ENCODE results near the gene CSMD2.
"Not testable (repeated sequence)": the region's sequence is repeated elsewhere in the genome, so short reads cannot be mapped to it uniquely, and the experiment has no call there.

CSMD2 gene

GRCh38 chr1:33529957-33530356 is 635.1 kb downstream of the CSMD2 start:
- peaks cover 8% of the 10 kb centered on the region for H3K27me3 ChIP-seq (ENCODE audit: control insufficient read depth, insufficient read depth, low read length)

GRCh38 chr1:33527934-33528333 is 637.1 kb downstream of the CSMD2 start:
- Histone ChIP-seq H3K4me1 (ENCODE audit: control insufficient read depth, insufficient read depth, low read length) (no peaks in the 10 kb centered on the region), H3K4me3 (ENCODE audit: low read length) (no peak overlapping the region), H3K9ac (ENCODE audit: low read depth, low read length) (no peak overlapping the region), H3K36me3 (ENCODE audit: insufficient read depth, low read length) (no peaks in the 10 kb centered on the region), H3K27me3 (ENCODE audit: control insufficient read depth, insufficient read depth, low read length) (peaks cover 4% of the 10 kb centered on the region), H3K9me3 (replicated peaks; ENCODE audit: low read length) (no peaks in the 10 kb centered on the region), H3K4me2 (ENCODE audit: low read length) (no peak overlapping the region)

More at GRCh38 chr1:33529957-33530356, 635.1 kb downstream of the CSMD2 start:
- H3K36me3 ChIP-seq (ENCODE audit: insufficient read depth, low read length) = no peaks in the 10 kb centered on the region
- H3K4me3 ChIP-seq (ENCODE audit: low read length) = no peak overlapping the region
- no peak overlapping the region for H3K4me2 ChIP-seq (ENCODE audit: low read length)
- no peaks in the 10 kb centered on the region for H3K9me3 ChIP-seq (replicated peaks; ENCODE audit: low read length)
- H3K4me1 ChIP-seq (ENCODE audit: control insufficient read depth, insufficient read depth, low read length) = no peaks in the 10 kb centered on the region
- H3K9ac ChIP-seq (ENCODE audit: low read depth, low read length) = no peak overlapping the region

GRCh38 chr1:33524586-33524985 is 640.4 kb downstream of the CSMD2 start:
- H3K36me3 ChIP-seq (ENCODE audit: insufficient read depth, low read length) = no peaks in the 10 kb centered on the region
- no peak overlapping the region for H3K9ac ChIP-seq (ENCODE audit: low read depth, low read length)
- no peaks in the 10 kb centered on the region for H3K27me3 ChIP-seq (ENCODE audit: control insufficient read depth, insufficient read depth, low read length)
- H3K4me2 ChIP-seq (ENCODE audit: low read length) = no peak overlapping the region
- H3K4me1 ChIP-seq (ENCODE audit: control insufficient read depth, insufficient read depth, low read length) = no peaks in the 10 kb centered on the region
- no peak overlapping the region for H3K4me3 ChIP-seq (ENCODE audit: low read length)
- H3K9me3 ChIP-seq (replicated peaks; ENCODE audit: low read length) = no peaks in the 10 kb centered on the region

GRCh38 chr1:33519240-33519884 is 645.7 kb downstream of the CSMD2 start:
- peaks cover 3% of the 10 kb centered on the region for H3K27me3 ChIP-seq (ENCODE audit: control insufficient read depth, insufficient read depth, low read length)

GRCh38 chr1:33517596-33518250 is 647.3 kb downstream of the CSMD2 start:
- Histone ChIP-seq H3K4me3 (ENCODE audit: low read length) (no peak overlapping the region), H3K9ac (ENCODE audit: low read depth, low read length) (no peak overlapping the region), H3K9me3 (replicated peaks; ENCODE audit: low read length) (no peaks in the 10 kb centered on the region), H3K27me3 (ENCODE audit: control insufficient read depth, insufficient read depth, low read length) (peaks cover 3% of the 10 kb centered on the region), H3K36me3 (ENCODE audit: insufficient read depth, low read length) (no peaks in the 10 kb centered on the region), H3K4me1 (ENCODE audit: control insufficient read depth, insufficient read depth, low read length) (no peaks in the 10 kb centered on the region), H3K4me2 (ENCODE audit: low read length) (no peak overlapping the region)

More at GRCh38 chr1:33519240-33519884, 645.7 kb downstream of the CSMD2 start:
- Histone ChIP-seq H3K36me3 (ENCODE audit: insufficient read depth, low read length) (no peaks in the 10 kb centered on the region), H3K9ac (ENCODE audit: low read depth, low read length) (no peak overlapping the region), H3K4me2 (ENCODE audit: low read length) (no peak overlapping the region), H3K4me3 (ENCODE audit: low read length) (no peak overlapping the region), H3K4me1 (ENCODE audit: control insufficient read depth, insufficient read depth, low read length) (no peaks in the 10 kb centered on the region), H3K9me3 (replicated peaks; ENCODE audit: low read length) (no peaks in the 10 kb centered on the region)

- Histone ChIP-seq H3K27me3 (ENCODE audit: control insufficient read depth, insufficient read depth, low read length) (peaks cover 3% of the 10 kb centered on the region), H3K4me2 (ENCODE audit: low read length) (no peak overlapping the region), H3K9me3 (replicated peaks; ENCODE audit: low read length) (no peaks in the 10 kb centered on the region), H3K4me3 (ENCODE audit: low read length) (no peak overlapping the region), H3K4me1 (ENCODE audit: control insufficient read depth, insufficient read depth, low read length) (no peaks in the 10 kb centered on the region), H3K9ac (ENCODE audit: low read depth, low read length) (no peak overlapping the region), H3K36me3 (ENCODE audit: insufficient read depth, low read length) (no peaks in the 10 kb centered on the region)
Measured at GRCh38 chr1:33516891-33517567, 648.0 kb downstream of the CSMD2 start.

GRCh38 chr1:33516428-33516827 is 648.6 kb downstream of the CSMD2 start:
- no peak overlapping the region for H3K4me3 ChIP-seq (ENCODE audit: low read length)
- no peaks in the 10 kb centered on the region for H3K4me1 ChIP-seq (ENCODE audit: control insufficient read depth, insufficient read depth, low read length)
- no peak overlapping the region for H3K9ac ChIP-seq (ENCODE audit: low read depth, low read length)
- H3K4me2 ChIP-seq (ENCODE audit: low read length) = no peak overlapping the region
- H3K9me3 ChIP-seq (replicated peaks; ENCODE audit: low read length) = no peaks in the 10 kb centered on the region
- H3K27me3 ChIP-seq (ENCODE audit: control insufficient read depth, insufficient read depth, low read length) = peaks cover 3% of the 10 kb centered on the region
- no peaks in the 10 kb centered on the region for H3K36me3 ChIP-seq (ENCODE audit: insufficient read depth, low read length)

- Histone ChIP-seq H3K4me2 (ENCODE audit: low read length) (no peak overlapping the region), H3K9ac (ENCODE audit: low read depth, low read length) (no peak overlapping the region), H3K36me3 (ENCODE audit: insufficient read depth, low read length) (no peaks in the 10 kb centered on the region), H3K4me1 (ENCODE audit: control insufficient read depth, insufficient read depth, low read length) (no peaks in the 10 kb centered on the region), H3K9me3 (replicated peaks; ENCODE audit: low read length) (no peaks in the 10 kb centered on the region), H3K27me3 (ENCODE audit: control insufficient read depth, insufficient read depth, low read length) (peaks cover 3% of the 10 kb centered on the region), H3K4me3 (ENCODE audit: low read length) (no peak overlapping the region)
Measured at GRCh38 chr1:33515607-33516006, 649.4 kb downstream of the CSMD2 start.

GRCh38 chr1:33515112-33515511 is 649.9 kb downstream of the CSMD2 start:
- H3K36me3 ChIP-seq (ENCODE audit: insufficient read depth, low read length) = no peaks in the 10 kb centered on the region
- H3K27me3 ChIP-seq (ENCODE audit: control insufficient read depth, insufficient read depth, low read length) = peaks cover 3% of the 10 kb centered on the region
- no peaks in the 10 kb centered on the region for H3K4me1 ChIP-seq (ENCODE audit: control insufficient read depth, insufficient read depth, low read length)
- no peak overlapping the region for H3K4me2 ChIP-seq (ENCODE audit: low read length)
- no peak overlapping the region for H3K9ac ChIP-seq (ENCODE audit: low read depth, low read length)
- H3K9me3 ChIP-seq (replicated peaks; ENCODE audit: low read length) = no peaks in the 10 kb centered on the region
- H3K4me3 ChIP-seq (ENCODE audit: low read length) = no peak overlapping the region

- Histone ChIP-seq H3K4me3 (ENCODE audit: low read length) (no peak overlapping the region), H3K4me1 (ENCODE audit: control insufficient read depth, insufficient read depth, low read length) (no peaks in the 10 kb centered on the region), H3K9me3 (replicated peaks; ENCODE audit: low read length) (no peaks in the 10 kb centered on the region), H3K4me2 (ENCODE audit: low read length) (no peak overlapping the region), H3K27me3 (ENCODE audit: control insufficient read depth, insufficient read depth, low read length) (no peaks in the 10 kb centered on the region), H3K36me3 (ENCODE audit: insufficient read depth, low read length) (no peaks in the 10 kb centered on the region), H3K9ac (ENCODE audit: low read depth, low read length) (no peak overlapping the region)
Measured at GRCh38 chr1:33512226-33513011, 652.6 kb downstream of the CSMD2 start.

GRCh38 chr1:33509276-33509675 is 655.8 kb downstream of the CSMD2 start:
- not testable (repeated sequence) for H3K27me3 ChIP-seq (ENCODE audit: control insufficient read depth, insufficient read depth, low read length); H3K36me3 ChIP-seq (ENCODE audit: insufficient read depth, low read length); H3K4me3 ChIP-seq (ENCODE audit: low read length); H3K4me2 ChIP-seq (ENCODE audit: low read length); H3K9me3 ChIP-seq (replicated peaks; ENCODE audit: low read length); H3K4me1 ChIP-seq (ENCODE audit: control insufficient read depth, insufficient read depth, low read length); H3K9ac ChIP-seq (ENCODE audit: low read depth, low read length)

All from skeletal muscle satellite cell (primary cell).